Activated naive CD4-positive, alpha-beta T cell treated with Interleukin-2 at 50 U/mL for 16 hours (primary cell): ENCODE measurements around the gene KLF15.
A peak's percentile ranks its signal among the peaks of the same experiment; 100 is the strongest.

Source experiments
- DNase-seq: peaks from one replicate; pipeline ENCODE4 v3.0.0-alpha.2; 2020

KLF15 gene

GRCh38 chr3:126357295-126358037 lies at the start of gene KLF15:
KLF15 (minus strand) TSS chr3:126357408; CDS start chr3:126352922, 4,486 bp downstream.
- peak; percentile 76 for DNase-seq

DNA sequence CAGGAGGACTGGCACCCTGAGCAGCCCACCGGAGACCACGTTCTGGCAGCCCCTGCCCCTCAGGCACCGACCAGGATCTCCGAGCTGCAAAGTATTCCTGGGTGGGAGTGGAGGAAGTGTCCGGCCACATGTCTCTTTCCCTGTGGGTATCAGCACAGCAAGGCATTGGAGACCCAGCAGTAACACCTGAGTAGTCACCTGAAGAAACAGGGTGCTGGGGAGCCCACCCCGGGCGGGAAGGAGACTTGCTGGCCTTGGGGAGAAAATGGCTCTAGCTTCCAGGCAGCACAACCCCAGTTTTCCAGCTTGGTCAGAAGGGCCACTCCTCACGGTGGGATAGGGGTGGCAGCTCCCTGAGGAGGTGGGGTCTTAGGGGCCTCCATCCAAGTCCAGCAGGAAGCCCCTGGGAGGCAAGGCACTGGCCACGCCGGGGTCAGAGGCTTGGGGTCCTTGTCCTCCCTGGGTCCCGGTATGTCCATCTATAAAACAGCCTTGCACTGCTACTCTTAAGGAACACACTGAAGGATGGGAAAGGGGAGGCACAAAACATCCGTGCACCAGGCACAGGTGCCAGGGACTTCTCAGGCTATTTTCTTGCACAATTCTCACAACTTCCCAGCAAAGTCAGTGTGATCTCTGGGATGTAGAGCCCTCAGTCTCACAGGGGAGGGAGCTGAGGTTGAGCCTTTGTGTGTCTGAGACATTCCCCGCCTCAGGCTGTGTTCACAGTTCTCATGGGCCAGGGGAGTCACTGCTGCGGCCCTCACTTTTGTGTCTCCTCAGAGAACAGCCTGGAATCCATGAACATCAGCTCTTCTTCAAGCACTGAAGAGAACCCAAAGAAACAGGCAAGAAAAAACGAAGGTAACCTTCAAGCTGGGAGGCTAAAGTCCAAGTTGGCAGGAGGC lies 49.4 kb upstream of the KLF15 start:
- no peak for DNase-seq

GRCh38 chr3:126402666-126403302 lies 45.6 kb upstream of the KLF15 start:
- DNase-seq, result no peak

DNA sequence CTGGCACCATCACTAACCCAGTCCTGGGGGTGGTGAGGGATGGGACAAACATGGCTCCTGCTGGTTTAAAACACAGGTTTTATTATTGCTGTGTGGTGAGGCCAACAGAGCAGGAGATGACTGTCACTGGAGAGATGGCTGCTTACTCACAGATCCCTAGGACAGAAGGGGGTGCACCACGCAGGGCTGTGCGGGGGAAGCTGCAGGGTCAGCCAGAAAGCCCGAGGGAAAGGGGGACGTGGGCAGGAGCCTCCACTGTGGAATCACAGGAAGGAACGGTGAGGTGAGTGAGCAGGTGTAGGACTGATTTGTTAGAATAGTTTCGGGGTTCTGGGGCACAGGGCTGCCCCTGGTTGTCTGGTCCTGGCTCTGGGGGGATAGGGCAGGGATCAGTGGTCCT lies 45.0 kb upstream of the KLF15 start:
- DNase-seq, result no peak

DNA sequence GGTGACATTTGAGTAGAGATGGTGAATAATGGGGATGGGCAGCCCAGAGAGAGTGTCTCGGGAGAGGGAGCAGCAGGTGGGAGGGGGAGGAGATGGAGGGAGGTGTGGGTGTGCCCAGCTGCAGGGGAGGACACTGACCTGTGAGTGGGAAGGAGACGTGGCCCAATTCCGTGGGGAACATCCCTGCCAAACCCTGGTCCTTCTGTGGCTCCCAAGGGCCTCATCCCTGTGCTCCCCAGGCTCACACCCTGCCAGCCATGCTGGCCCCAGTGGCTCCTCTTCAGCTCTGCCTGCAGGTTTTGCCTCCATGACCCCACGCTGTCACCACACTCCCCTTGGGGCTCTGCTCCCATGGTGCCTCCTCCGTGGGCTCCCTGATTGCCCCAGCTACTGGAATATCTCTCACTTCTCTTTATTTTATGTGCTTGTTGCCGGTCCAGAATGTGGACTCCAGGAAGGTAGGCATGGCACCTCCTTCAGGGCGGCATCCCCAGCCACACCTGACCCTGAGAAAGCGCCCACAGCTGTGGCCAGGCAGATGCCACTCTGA lies 44.5 kb upstream of the KLF15 start:
- no peak for DNase-seq

GRCh38 chr3:126399756-126400155 lies 42.5 kb upstream of the KLF15 start:
- no peak for DNase-seq

GRCh38 chr3:126399351-126399735 lies 42.1 kb upstream of the KLF15 start:
- no peak for DNase-seq

GRCh38 chr3:126398423-126399350 lies 41.5 kb upstream of the KLF15 start:
- no peak for DNase-seq

GRCh38 chr3:126397610-126398422 lies 40.6 kb upstream of the KLF15 start:
- no peak for DNase-seq

DNA sequence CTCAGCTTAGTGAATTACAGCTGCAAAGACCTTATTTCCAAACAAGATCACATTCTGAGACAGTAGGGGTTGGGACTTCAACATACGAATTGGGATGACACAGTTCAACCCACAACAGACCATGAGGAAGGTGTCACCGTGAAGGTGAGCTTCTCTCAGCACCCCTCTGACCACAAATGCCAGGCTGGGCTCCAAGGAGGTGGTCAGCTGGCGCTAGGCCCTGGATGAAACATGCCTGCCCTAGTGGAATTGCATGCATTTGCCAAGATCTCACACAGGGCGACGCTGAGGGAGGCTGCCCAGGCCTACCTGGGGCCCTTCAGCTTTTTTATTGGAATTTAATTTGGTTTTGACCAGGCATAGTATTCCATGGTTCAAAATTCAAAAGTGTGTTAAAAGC lies 39.3 kb upstream of the KLF15 start:
- no peak for DNase-seq

DNA sequence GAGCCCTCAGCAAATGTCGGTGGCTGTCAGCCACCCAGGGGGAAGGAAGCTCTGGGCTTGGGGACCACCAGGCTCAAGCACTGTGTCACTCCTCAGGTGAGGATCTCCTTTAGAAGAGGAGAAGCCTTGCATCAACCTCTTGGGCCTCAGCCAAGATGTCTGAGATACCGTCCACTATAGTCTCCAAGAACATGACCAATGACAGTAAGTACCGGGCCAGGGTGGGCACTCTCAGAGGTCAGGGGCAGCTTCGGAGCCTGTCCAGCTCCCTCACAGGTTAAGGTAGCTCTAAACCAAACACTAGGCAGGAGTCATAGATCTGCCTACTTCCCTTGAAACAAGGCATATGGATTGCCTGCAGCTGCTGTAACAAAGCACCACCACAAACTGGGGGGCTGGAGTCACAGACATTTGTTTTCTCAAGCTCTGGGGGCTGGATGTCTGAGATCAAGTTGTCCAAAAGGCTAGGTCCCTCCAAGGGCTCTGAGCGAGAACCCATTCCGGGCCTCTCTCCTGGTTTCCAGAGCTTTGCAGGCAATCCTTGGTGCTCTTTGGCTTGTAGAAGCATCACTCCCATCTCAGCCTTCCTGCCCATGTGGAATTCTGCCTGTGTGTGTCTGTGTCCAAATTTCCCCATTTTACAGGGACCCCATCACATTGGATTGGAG lies 38.8 kb upstream of the KLF15 start:
- DNase-seq, result no peak

GRCh38 chr3:126394977-126395321 lies 37.7 kb upstream of the KLF15 start:
- DNase-seq, result no peak

DNA sequence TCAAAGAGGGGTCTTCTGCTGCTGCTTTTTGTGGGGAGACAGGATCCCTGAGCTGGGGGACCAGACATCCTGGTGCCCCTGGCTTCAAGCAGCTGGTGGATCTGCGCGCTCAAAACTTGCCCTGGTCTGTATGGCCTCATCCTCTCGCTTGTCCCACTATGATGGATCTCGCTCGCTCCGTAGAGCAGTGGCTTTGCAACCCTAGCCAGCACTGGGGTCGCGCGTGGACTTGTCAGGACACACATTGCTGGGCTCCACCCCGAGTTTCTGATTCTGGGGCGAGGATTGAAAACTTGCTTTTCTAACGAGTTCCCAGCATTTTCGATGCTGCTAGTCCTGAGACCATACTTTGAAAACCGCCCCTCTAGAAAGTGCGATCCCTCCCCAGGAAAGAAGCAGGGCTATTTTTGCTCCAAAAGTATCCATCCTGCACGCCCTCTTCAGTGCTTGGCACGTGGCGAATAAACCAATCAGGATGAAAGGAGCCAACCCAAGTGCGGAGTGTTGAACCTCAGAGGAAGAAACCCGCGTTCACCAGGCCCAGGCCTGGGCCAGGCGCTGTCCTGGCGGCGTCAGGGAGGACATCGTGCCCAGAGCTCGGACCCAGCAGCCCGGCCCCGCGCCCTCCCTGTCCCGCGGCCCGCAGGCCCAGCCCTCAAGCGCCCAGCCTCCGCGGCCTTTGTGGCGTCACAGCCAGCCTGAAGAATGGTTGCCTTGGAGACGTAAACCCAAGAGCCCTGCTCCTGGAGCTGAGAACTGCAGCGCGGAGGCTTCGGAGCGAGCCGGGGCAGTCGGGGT lies 37.2 kb upstream of the KLF15 start, which contains the start of gene CFAP100:
CFAP100 (plus strand) TSS at position 731 of the 798 bp plus-strand sequence. CDS start 1,092 bp downstream, outside the sequence.
- DNase-seq, result no peak

DNA sequence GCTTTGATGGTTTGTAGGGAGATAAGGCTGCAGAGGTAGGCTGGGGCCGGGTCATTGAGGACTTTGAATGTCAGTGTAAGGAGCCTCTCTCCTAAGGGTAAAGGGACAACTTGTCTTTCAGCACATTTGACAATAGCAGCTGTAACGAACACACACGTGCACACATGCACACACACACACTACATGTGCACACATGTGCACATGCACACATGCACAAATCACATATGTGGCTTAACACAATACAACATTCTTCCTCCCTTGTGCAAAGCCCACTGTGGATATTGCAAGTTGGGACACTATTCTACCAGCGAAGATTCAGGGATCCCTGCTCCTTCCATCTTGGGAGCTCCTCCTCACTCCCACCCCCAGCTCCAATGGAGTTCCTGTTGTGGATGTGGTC lies 36.4 kb upstream of the KLF15 start:
- no peak for DNase-seq

GRCh38 chr3:126392246-126392645 lies 35.0 kb upstream of the KLF15 start:
- DNase-seq, result no peak

DNA sequence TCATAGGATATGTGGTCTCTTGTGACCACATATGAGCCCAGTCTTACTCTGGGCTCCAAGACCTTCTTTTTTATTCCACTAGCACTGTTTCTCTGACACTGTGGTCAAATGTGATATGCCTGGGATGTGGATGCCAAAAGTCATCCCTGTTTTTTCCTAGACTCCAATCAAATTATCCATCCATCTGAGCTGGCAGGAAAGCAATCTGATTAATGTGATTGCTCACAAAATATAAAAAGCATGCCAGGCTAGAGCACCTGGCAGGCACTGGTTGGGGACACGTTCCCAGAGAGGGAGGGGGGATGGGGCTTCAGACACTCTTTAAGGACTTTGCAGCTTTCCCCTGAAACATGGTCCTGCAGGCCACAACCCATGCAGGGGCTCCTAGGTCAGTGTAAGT lies 34.4 kb upstream of the KLF15 start:
- no peak for DNase-seq

DNA sequence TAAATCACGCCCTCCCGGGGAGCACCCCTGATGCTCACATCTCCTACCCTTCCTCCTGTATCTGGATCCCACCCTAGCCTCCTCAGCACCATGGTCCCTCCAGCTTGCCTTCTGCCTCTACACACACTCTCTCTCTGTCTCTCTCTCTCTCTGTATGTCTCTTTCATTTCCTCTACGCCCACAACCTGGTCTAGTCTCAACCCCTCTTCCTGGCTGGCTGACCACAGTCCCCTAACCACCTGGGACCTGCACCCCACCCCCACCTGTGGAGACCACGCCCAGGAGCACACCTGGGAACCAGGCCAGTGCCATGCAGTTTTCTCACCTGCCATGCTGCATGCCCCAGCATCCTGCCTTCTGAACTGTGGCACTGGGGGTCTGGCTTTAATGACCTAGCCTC lies 33.5 kb upstream of the KLF15 start:
- no peak for DNase-seq

DNA sequence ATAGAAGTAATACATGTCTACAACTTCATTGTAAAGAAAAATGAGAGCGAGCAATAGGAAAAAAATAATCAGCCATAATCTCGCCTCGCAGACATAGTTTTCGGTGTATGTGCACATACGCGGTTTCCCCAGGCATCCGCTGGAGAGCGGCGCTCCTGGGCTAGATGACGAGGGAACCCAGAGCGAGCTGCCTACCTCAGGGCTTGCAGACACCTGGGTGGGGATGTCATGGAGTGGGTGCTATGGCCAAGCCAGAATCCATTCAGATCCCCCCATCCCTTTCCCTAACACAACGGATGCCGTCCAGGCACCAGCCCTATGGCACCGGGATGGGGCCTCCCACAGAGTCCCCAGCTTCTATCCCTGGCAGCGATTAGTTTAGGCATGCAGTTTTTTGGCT lies 33.0 kb upstream of the KLF15 start:
- no peak for DNase-seq

- DNase-seq, result no peak
Observed at GRCh38 chr3:126389794-126390146, 32.6 kb upstream of the KLF15 start.
